H1 (cell line): ENCODE measurements around the gene GCK. TPM values are rescaled to one million over a fixed set of nuclear protein-coding genes. Genes with fewer than 3 reads are reported as not detected.

Source experiments
- ATF2 ChIP-seq: IDR thresholded peaks from 2 replicates; pipeline ENCODE4 v1.6.1; 2012; ENCODE audit warnings: low read length, inconsistent platforms
- BRCA1 ChIP-seq: IDR thresholded peaks from 2 replicates; pipeline ENCODE4 v1.6.1; 2012; ENCODE audit warnings: low read depth, low read length, improper control_type of control experiment
- E2F6 ChIP-seq: IDR thresholded peaks from 2 replicates; pipeline ENCODE4 v1.6.1; 2012; ENCODE audit warnings: inconsistent platforms
- MAFK ChIP-seq: IDR thresholded peaks from 2 replicates; pipeline ENCODE4 v1.6.1; 2012; ENCODE audit warnings: low read depth, mild to moderate bottlenecking, improper control_type of control experiment, low read length
- POLR2AphosphoS5 ChIP-seq: IDR thresholded peaks from 2 replicates; pipeline ENCODE4 v1.6.1; 2011; ENCODE audit warnings: low read depth, low read length
- SP1 ChIP-seq: IDR thresholded peaks from 2 replicates; pipeline ENCODE4 v1.6.1; 2011; ENCODE audit warnings: low read depth, low read length
- TEAD4 ChIP-seq: IDR thresholded peaks from 2 replicates; pipeline ENCODE4 v1.6.1; 2012; ENCODE audit warnings: low read depth, low read length, inconsistent platforms, mixed read lengths
- polyA plus RNA-seq, 7 experiments: library from polyadenylated mRNA; depleted of rRNA in 3 of 7; stranded (reverse) in 5 of 7; unstranded in 2 of 7; fragments of >200 nt in 5 of 7; fragments of 200-250 nt in 2 of 7; gene quantifications; 1 replicate in 5 of 7; 2 replicates in 1 of 7; 4 replicates in 1 of 7; pipeline versions ENCODE4 v1.2.1 to v1.2.3, GENCODE V29; 2011 to 2013; ENCODE audit warnings: missing spikeins in 2 of 7, mixed read lengths in 2 of 7
- total RNA-seq: library from RNA; stranded (reverse); fragmentation: NEBNext Ultra II Directional; extraction: Animal tissue kit (Norgen Biotek cat#: 25700); gene quantifications from 2 replicates; pipeline ENCODE4 v1.2.1, GENCODE V29; 2021

Gene GCK
- total and polyA plus RNA-seq, 2 of the 8 experiments (the other 6 are each of a cell fraction or from before 2014, with no cell fraction given), result 2.4 to 4.9 TPM

- no peak for TF ChIP-seq SP1
- TF ChIP-seq E2F6, result no peak
- TF ChIP-seq TEAD4, result no peak
- no peak; the same call in 1 of the 2 replicates for TF ChIP-seq POLR2AphosphoS5
- TF ChIP-seq BRCA1, result no peak
- no peak for TF ChIP-seq MAFK
- TF ChIP-seq ATF2, result no peak
Measured at GRCh38 chr7:44112231-44112996, 76.8 kb downstream of the GCK start (continued).
